Retinal pigment epithelial cell (primary cell): ENCODE results near the gene IL16.

Experiments
- DNase-seq: peaks from one replicate; pipeline ENCODE4 v3.0.0-alpha.2; 2010; ENCODE audit warnings: low read depth
- H3K4me3 ChIP-seq: 2 replicates; pipeline ENCODE4 v1.5.1; 2011; ENCODE audit warnings: mild to moderate bottlenecking, low read length, control low read depth, moderate library complexity
- TF ChIP-seq, protein P1 (sequence below): conservative IDR thresholded peaks from 2 replicates; pipeline ENCODE4 v1.5.1; 2011; ENCODE audit warnings: low read depth, low read length, control low read depth, inconsistent platforms

Gene IL16

GRCh38 chr15:81317642-81318017 is 121.0 kb downstream of the IL16 start:
- H3K4me3 ChIP-seq, result no peak overlapping the region
- no peak for DNase-seq
- TF ChIP-seq, protein P1, sequence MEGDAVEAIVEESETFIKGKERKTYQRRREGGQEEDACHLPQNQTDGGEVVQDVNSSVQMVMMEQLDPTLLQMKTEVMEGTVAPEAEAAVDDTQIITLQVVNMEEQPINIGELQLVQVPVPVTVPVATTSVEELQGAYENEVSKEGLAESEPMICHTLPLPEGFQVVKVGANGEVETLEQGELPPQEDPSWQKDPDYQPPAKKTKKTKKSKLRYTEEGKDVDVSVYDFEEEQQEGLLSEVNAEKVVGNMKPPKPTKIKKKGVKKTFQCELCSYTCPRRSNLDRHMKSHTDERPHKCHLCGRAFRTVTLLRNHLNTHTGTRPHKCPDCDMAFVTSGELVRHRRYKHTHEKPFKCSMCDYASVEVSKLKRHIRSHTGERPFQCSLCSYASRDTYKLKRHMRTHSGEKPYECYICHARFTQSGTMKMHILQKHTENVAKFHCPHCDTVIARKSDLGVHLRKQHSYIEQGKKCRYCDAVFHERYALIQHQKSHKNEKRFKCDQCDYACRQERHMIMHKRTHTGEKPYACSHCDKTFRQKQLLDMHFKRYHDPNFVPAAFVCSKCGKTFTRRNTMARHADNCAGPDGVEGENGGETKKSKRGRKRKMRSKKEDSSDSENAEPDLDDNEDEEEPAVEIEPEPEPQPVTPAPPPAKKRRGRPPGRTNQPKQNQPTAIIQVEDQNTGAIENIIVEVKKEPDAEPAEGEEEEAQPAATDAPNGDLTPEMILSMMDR, result no peak

- no peak for DNase-seq
- H3K4me3 ChIP-seq, result no peak overlapping the region
- TF ChIP-seq, protein P1, result no peak
Observed at GRCh38 chr15:81321667-81322066, 125.0 kb downstream of the IL16 start.

DNA sequence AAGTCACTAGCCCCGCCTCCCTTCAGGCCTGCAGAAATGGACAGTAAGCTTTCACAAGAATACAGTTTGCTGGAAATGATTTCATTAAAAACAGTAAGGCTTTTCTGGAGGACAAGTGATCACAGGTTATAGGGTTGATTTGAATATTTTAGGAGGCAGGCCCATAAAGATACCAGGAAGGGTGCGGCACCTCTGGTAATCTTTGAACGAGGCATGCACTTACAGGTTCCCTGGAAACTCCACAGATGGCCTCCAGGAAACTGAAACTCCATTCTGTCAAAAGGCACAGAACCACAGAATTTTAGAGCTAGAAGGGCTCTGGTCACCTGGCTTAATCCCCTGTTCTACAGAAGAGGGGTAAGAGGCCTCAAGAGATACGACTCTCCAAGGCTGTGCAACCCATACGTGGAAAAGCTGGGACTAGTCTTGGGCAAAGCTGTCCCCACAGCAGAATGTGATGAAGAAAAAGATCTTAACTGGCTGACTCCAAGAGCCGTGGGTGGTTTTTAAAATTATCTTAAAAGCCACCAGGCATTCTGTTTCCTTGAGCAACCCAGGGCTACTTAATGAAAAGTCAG is 126.1 kb downstream of the IL16 start:
- no peak overlapping the region for H3K4me3 ChIP-seq
- TF ChIP-seq, protein P1, result no peak
- no peak for DNase-seq

GRCh38 chr15:81323559-81323943 is 126.9 kb downstream of the IL16 start:
- TF ChIP-seq, protein P1, result no peak
- H3K4me3 ChIP-seq, result peak overlapping the region; percentile 82
- no peak for DNase-seq

DNA sequence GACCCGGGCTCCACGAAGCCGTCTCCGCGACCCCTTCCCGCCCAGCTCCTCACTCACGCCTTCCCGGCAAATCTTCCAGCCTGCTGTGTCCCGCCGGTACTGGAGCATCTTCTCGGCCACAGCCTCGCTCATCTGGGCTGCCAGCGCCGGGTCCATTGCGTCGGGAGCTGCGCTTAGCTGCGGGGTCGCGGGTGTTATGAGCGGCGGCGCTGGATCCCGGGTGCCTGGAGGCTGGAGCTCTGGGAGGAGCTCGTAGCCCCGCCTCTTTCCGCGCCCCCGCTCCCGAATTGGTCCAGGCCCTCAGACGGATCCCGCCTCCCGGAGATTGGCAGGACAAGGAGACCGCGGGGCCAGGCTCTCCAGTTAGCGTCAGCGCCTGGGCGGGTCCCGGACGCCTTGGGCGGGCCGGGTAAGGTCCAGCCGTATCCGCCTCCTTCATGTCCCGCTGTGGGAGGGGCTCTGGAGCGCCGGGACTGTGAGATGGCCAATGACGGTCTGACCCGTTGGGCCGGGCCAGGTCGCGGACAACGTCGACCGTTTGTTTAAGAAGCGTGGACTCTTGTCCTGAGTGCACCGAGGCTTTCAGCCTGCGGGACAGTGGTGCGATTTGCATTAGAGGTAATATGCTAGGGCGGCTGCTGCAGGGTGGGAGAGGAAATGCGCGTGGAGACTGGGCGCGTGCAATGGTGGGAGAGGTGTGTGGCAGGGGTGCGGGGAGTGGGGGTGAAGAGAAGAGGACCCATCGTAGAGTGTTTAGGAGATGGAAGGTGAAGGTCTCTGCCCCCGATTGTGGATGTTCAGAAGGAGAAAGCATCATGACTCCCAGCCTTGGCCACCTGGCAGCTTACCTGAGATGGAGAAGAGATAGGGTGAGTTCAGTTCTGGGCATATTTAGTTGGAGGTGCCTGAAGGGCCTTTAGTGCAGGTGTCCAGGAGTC is 127.5 kb downstream of the IL16 start, which contains the start of gene STARD5:
Gene STARD5 (minus strand): TSS at position 198 of the 938 bp plus-strand sequence. CDS start 42 bp downstream, at position 156.
- H3K4me3 ChIP-seq, result peak within 1 kb of the TSS; percentile 82
- TF ChIP-seq, protein P1, result no peak
- peak; percentile 83 for DNase-seq

DNA sequence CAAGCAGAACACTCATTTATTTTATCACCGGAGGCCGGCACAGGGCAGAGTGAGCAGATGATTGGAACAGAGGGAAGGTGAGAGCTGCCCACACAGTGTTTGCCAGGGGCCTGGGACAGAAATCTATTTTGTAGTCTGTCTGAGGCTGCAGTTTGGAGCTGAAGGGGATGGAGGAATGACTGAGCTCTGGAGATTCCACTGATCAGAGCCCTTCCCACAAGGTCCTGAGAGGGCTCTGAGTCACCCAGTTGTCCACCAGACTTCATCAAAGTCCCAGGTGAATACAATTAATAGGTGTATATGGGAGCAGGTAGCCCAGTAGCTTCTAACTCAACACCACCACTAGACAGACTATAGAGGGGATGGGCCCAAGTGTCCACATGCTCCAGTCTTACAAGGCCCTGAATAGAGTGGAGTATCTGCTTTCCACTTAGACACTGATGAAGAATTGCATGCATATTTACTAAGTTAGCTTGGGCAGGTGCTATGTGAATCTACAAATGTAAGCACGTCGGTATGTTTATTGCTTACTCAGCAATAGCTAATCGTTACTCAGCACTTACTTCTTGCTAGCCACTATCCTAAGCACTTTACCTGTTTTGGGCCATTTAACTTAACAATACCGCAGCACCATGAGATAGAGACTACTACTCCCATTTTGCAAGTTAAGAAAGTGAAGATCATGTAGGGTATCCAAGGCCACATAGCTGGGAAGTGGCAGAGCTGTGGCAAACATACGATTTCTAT is 130.0 kb downstream of the IL16 start:
- no peak for DNase-seq
- TF ChIP-seq, protein P1, result no peak
- no peak overlapping the region for H3K4me3 ChIP-seq
